ENCODE results near the gene SOX11. TPM values are rescaled to one million over a fixed set of nuclear protein-coding genes. Genes with fewer than 3 reads are reported as not detected.
"Not testable (repeated sequence)": the region's sequence is repeated elsewhere in the genome, so short reads cannot be mapped to it uniquely, and the experiment has no call there.

The SOX11 gene
- not detected in 2 replicates for total RNA-seq (2014; rRNA removed; shearing (Covaris generic))

DNA sequence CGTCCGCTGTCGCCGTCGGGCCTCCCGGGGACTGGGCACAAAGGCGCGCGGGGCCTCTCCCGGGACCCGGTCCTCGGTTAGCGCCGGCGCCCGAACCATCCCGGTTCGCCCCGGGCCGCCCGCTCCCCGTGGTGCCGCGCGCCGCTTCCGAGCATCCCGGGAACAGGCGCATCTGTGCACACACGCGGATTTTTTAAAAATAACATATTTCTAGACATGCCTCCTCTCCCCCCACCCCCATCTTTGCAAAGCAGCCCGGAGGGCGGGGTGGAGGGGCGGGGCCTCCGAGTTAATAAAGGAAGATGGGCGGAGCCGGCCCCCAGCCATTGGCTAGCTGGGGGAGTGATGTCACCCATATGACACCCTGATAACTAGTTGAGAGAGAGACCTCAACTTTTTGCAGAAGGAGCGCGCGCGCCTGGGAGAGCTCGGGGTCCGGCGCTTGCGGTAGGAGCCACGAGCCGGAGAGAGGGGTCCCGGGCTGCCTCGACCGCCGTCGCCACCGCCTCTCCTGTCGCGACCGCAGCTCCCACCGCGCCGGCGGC lies at the start of gene SOX11:
TSS of gene SOX11 (plus strand) at position 400 of the 545 bp plus-strand sequence. CDS start 338 bp downstream, outside the sequence.
- DNase-seq (ENCODE audit: low read depth), result no peak

DNA sequence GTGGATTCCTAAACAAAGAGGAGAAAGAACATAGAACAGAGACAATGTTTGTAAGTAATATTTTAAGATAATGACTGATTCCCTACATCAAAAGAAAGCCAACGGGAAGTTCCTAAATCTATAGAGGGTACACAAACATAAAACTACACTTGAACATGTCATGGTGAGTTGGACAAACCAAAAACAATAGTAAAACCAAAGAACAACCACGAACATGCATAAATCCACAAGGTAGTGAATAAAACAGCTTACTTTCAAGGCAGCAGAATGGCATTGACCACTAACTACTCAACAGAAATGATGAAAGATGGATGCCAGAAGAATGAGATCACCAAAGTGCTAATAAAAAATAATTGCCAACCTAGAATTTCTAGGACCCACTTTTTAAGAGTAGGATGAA lies 39.5 kb upstream of the SOX11 start:
- DNase-seq (ENCODE audit: low read depth), result not testable (repeated sequence)

DNA sequence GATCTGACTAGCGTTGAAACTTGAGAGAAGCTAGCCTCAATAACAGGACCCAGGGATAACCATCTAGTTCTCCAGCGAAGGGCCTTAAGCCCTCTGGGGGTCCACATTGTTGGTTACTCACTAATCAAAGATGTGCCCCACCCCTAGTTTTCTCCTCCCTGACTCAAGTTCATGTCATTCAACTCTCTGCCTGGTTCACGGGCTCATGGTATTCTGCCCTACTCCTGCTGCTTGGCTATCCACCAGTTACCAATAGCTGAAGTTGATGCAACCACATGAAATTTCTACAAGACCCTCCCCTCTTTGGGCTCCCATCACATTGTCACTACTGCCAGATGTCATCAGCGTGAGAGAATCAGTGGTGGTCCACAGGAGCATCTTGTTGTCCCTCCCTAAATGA lies 38.4 kb upstream of the SOX11 start:
- not testable (repeated sequence) for DNase-seq (ENCODE audit: low read depth)

DNA sequence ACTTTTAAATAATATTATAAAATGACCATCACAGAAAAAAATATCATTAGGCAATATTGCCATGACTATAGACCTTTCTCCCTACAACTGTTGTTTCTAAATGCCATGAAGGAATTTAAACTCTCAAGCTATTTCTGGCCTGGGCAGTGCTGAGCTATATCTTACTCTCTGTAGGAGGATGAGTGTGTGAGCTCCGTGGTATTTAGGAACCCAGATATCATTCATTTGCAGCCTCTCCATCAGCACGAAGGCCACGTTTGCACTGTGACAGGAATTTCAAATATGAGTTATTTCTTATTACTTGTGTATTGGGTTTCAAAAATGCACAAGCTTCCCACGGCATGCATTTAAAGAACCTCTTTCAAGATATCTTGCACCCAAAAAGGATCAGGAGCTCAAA lies 35.0 kb upstream of the SOX11 start:
- no peak for DNase-seq (ENCODE audit: low read depth)

DNA sequence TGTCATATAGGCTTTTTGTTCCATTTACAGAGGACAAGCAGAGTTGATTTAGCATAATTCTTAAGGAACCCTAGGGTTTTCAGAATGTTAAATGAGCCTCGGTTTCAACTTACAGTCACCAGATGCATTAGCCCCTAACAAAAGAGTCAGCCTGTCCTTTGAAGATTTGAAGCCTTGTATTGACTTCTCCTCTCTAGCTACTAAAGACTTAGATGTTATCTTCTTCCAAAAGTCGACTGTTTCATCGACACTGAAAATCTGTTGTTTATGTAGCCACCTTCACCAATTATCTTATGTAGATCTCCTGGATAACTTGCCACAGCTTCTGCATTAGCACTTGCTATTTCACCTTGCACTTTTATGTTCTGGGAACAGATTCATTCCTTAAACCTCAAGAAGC lies 31.6 kb upstream of the SOX11 start:
- no peak for DNase-seq (ENCODE audit: low read depth)

DNA sequence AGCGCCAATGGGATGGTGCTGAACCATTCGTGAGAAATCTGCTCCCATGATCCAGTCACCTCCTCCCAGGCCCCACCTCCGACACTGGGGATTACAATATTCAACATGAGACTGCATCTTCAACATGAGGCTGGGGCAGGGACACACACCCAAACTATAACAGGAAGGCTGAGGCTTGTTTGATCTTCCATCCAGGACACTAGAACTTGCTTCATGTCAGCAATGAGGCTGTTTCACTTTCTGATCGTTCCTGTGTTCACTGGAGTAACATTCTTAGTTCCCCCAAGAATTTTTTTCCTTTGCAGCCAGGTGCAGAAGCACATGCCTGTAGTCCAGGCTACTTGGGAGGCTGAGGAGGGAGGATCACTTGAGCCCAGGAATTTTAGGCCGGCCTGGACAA lies 30.8 kb upstream of the SOX11 start:
- DNase-seq (ENCODE audit: low read depth), result no peak

DNA sequence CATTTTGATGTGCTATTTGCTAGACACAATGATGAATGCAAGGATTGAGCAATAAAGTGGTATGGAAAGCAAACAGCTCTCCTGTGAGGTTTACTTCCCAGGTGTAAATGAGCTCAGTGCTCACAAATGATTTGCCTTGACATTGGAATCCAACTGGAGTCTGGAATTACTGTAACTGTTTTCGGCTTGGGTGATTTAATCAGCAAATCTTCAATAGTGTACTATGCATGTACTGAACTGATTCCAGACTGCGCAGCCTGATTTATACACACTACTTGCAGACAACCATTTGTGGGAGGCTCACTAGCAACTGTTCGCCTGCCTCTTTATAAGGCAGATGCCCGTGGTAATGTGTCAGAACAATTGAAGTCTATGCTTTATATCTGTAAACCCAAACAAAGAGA lies 27.9 kb upstream of the SOX11 start:
- DNase-seq (ENCODE audit: low read depth), result no peak

DNA sequence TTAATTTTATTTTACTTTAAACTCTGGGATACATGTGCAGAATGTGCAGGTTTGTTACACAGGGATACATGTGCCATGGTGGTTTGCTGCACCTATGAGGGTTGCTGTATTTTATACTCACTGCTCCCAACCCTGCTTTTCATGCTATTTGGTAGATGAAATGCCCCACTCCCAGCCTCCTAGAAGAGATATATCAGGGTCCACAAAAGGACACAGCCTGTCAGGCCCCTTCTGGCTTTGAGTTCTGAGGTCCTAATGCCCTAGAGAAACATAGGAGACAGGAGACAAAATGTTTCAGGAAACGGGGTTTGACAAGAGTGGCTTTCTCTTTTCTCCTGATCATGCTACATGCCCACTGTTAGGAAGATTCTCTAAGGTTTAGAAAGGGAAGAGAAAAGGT lies 27.1 kb upstream of the SOX11 start:
- DNase-seq (ENCODE audit: low read depth), result no peak

DNA sequence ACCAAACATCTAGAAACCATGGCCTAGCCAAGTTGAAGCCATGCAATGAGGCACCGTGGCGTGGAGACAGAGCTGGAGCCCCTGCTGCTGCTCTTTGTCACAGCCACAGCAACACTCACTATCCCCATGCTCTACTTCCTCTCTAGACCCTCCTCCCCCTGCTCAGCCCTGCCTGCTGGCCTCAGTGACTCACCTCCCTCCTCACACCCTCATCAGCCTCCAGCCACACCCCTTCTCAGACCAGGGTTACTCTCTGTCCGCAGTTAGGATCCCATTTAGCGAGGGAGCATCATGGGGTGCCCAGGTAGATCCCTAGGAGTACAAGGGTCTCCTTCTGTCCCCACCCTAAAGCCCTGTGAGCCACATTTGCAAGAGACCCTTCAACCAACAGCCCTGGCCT lies 25.4 kb upstream of the SOX11 start:
- DNase-seq (ENCODE audit: low read depth), result no peak

DNA sequence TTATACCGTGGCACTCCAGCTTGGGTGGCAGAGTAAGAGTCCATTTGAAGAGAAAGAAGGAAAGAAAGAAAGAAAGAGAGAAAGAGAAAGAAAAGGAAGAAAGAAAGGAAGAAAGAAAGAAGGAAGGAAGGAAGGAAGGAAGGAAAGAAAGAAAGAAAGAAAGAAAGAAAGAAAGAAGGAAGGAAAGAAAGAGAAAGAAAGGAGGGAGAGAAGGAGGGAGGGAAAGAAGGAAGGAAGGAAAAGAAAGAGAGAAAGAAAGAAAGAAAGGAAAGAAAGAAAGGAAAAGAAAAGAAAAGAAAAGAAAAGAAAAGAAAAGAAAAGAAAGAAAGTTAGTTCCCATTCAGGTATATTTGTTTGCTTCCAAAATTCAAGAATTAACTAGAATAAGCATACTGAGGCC lies 24.5 kb upstream of the SOX11 start:
- not testable (repeated sequence) for DNase-seq (ENCODE audit: low read depth)

GRCh38 chr2:5668682-5669250 lies 23.4 kb upstream of the SOX11 start:
- DNase-seq (ENCODE audit: low read depth), result no peak

- no peak for DNase-seq (ENCODE audit: low read depth)
Measured at GRCh38 chr2:5672749-5673144, 19.4 kb upstream of the SOX11 start.

DNA sequence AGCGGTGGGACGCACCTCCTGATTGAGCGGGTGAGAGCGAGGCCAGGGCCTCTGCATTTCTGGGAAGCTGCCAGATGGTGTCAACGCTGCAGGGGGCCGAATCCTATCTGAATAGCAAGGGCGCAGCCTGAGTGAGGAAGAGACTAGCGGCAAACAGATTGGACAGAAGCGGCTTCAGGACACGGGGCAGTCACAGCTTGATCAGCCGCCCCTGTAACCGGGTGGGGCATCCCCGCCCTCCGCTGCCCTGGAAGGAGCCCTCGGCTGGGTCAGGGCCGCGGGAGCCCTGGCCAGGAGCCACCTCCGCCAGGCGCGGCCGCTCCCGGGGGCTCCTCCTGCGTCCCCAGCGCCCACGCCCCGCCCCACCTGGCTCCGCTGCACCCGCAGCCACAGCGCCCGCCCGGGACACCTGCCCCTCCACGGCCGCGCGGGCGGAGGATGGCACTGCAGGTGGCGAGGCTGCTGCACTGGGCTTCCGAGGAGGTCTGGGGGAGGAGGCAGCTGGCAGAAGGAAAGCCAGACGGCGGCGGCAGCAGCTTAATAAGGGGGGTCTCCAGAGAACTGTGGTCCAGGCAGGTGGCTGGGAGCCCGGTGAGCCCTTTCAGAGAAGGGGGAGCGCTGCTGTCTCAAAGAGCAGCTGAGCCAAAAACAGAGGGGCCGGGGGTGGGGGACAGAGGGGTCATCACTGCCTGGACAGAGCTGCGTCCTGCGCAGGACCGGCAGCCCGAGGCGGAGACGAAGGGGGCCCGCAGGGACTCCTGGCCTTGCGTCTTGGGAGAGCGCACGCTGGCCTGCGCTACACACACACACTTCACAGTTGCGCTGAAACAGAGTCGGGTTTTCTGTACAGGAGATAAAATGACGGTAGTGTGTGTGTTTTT lies 18.8 kb upstream of the SOX11 start:
- no peak for DNase-seq (ENCODE audit: low read depth)

DNA sequence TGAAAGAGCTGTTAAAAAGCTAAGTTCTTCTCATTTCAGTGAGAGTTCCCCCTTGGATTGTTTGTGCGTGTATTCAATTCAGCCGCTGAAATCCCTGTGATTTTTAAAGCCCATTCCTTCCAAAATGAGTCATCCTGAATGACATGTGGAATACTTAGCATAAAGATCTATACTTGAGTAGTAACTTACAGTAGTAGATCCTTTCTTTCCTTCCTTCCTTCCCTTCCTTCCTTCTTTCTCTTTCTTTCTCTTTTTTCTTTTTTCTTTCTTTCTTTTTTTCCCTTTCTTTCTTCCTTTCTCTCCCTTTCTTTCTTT lies 18.2 kb upstream of the SOX11 start:
- no peak for DNase-seq (ENCODE audit: low read depth)

DNA sequence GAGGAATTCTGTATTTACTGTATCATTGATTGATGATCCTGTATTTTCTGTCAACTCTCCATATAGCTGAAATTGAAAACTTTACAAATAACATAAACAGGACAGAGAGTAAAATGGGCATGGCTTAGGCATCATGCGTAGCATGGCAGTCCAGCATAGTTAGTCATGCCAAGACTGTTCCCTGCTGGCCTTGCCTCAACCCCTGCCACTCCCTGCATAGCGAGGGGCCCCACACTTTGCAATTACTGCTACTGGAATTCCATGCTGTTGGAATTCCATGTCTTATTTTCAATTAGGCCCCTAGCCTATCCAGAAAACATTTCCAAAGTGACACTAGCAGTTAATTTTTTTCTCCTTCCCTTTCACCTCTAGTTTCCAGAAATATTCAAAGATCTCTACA lies 15.1 kb upstream of the SOX11 start:
- DNase-seq (ENCODE audit: low read depth), result no peak

DNA sequence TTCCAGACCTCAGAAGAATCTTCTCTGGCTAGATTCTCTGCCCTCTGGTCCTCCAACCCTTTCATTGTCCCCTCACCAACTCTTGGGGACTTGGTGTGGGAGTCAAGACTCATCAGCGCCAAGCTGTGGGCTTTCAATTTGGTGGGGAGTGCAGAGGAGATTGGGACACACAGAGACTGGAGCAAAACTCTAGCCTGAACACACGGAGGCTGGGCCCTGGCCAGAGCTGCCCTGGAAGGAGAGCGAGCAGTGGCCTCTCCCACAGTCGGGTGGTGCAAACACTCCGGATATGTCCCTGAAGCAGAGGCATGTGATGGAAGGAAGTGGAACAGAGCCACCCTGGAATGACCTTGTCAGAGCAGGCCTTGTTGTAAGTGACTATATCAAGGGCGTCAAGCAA lies 8.7 kb upstream of the SOX11 start:
- no peak for DNase-seq (ENCODE audit: low read depth)

DNA sequence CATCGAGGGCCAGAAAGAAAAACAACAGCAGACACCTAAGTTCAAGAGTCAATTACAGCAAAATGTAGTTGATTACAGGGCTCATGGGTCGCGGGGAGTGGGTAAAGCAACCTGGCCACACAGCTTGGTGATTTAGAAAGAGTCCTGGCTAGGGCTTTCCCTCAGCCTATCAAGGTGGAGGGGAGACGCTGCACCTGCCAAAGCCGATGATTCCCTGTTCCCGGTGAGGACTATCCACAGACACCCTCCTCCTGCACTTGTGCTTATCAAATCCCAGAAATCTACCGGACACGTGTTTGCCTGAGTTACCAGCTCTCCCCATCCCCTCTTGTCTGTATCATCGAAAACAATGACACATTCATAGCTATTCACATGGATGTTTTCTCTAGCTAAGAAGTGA lies 7.0 kb upstream of the SOX11 start:
- no peak for DNase-seq (ENCODE audit: low read depth)

DNA sequence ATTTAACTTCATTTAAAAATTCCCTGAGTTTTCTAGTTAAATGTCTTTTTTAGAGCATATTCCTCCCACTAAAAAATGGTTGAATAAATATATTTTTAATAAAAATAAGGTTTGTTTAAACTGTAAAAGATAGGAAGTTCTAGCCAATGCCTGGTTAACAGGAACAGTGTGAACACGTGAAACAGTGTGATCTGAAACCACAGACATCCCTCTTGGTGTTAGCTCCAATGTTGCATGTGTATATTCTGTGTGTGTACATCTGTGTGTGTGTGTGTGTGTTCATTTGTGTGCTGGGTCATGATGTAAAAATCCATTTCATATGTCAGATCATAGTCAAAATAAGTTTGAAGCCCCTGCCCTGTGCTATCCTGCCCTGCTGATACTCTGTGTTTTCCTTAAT lies 6.1 kb upstream of the SOX11 start:
- no peak for DNase-seq (ENCODE audit: low read depth)

- no peak for DNase-seq (ENCODE audit: low read depth)
Measured at GRCh38 chr2:5686536-5686935, 5.6 kb upstream of the SOX11 start.

- no peak for DNase-seq (ENCODE audit: low read depth)
Measured at GRCh38 chr2:5689750-5690149, 2.4 kb upstream of the SOX11 start.

- no peak for DNase-seq (ENCODE audit: low read depth)
Measured at GRCh38 chr2:5690286-5690685, 1.9 kb upstream of the SOX11 start.

DNA sequence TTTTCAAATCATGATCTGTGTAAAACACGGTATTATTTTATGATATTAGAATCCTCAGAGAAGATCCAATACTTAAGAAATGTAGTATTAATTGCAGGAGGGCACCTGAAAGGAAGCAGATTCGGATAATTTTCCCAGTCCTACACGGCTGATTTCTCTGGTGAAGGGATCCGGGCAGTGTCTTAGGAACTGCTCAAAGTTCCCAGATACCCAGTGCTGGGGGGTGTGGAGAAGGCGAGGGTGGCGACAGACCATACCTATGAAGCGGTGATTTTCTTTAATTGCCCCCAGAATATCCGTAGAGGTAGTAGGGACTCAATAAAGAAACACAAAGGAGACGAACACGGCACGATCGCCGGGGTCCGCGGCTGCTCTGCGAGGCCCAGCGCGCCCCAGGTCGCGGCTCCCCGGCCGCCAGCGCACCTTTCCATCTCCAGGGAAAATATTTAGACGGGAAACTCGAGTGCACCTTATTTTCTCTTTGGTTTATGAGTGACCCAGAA lies 1.4 kb upstream of the SOX11 start:
- no peak for DNase-seq (ENCODE audit: low read depth)

All from M059J (cell line).